ENCODE results near the gene SUCLG2.

Gene SUCLG2

GRCh38 chr3:67497746-67498145, 156.7 kb downstream of the SUCLG2 start:
- DNase-seq (ENCODE audit: low spot score) = no peak
- no peak for TF ChIP-seq CTCF (IDR thresholded peaks at IDR 0.05; ENCODE audit: extremely low read depth, missing control alignments)

GRCh38 chr3:67495751-67496150, 158.7 kb downstream of the SUCLG2 start:
- DNase-seq (ENCODE audit: low spot score) = no peak
- TF ChIP-seq CTCF (IDR thresholded peaks at IDR 0.05; ENCODE audit: extremely low read depth, missing control alignments) = no peak

- TF ChIP-seq CTCF (IDR thresholded peaks at IDR 0.05; ENCODE audit: extremely low read depth, missing control alignments) = no peak
- DNase-seq (ENCODE audit: low spot score) = no peak
Measured at GRCh38 chr3:67493808-67494207, 160.6 kb downstream of the SUCLG2 start.

GRCh38 chr3:67490658-67491057, 163.8 kb downstream of the SUCLG2 start:
- TF ChIP-seq CTCF (IDR thresholded peaks at IDR 0.05; ENCODE audit: extremely low read depth, missing control alignments) = no peak
- DNase-seq (ENCODE audit: low spot score) = no peak

- no peak for TF ChIP-seq CTCF (IDR thresholded peaks at IDR 0.05; ENCODE audit: extremely low read depth, missing control alignments)
- no peak for DNase-seq (ENCODE audit: low spot score)
Measured at GRCh38 chr3:67489816-67490215, 164.6 kb downstream of the SUCLG2 start.

GRCh38 chr3:67487564-67488114, 166.8 kb downstream of the SUCLG2 start:
- no peak for DNase-seq (ENCODE audit: low spot score)
- no peak for TF ChIP-seq CTCF (IDR thresholded peaks at IDR 0.05; ENCODE audit: extremely low read depth, missing control alignments)

GRCh38 chr3:67486883-67487282, 167.5 kb downstream of the SUCLG2 start:
- TF ChIP-seq CTCF (IDR thresholded peaks at IDR 0.05; ENCODE audit: extremely low read depth, missing control alignments) = no peak
- no peak for DNase-seq (ENCODE audit: low spot score)
